Natural killer cell (primary cell): Measurements from ENCODE around the gene KIDINS220. TPM values are rescaled to one million over a fixed set of nuclear protein-coding genes. Genes with fewer than 3 reads are reported as not detected.

ENCODE experiments used
- ATAC-seq, 3 donors: fragments of 150-1000 bp in 2 of 3; fragments of 200-7000 bp in 1 of 3; cut with Tn5 transposase; 1 replicate in 1 of 3; 2 replicates in 2 of 3; pipeline ENCODE4 v1.10.0; 2021; ENCODE audit warnings: mild to moderate bottlenecking in 2 of 3, moderate library complexity in 2 of 3
- DNase-seq, 2 donors: peaks; one replicate each; pipeline versions ENCODE4 v3.0.0 to v3.0.0-alpha.2; 2013 to 2021; ENCODE audit warnings: mixed read lengths in 1 of 2
- H3K27ac ChIP-seq: one replicate; pipeline ENCODE4 v1.5.1; 2013; ENCODE audit warnings: mild to moderate bottlenecking, low read length
- H3K27me3 ChIP-seq: one replicate; pipeline ENCODE4 v1.6.1; 2013; ENCODE audit warnings: low read length; ENCODE audit not compliant: control insufficient read depth, insufficient read depth
- H3K36me3 ChIP-seq: one replicate; pipeline ENCODE4 v1.6.1; 2013; ENCODE audit warnings: low read length; ENCODE audit not compliant: control insufficient read depth, insufficient read depth
- H3K4me1 ChIP-seq: one replicate; pipeline ENCODE4 v1.6.1; 2013; ENCODE audit warnings: low read length; ENCODE audit not compliant: control insufficient read depth, insufficient read depth
- H3K4me3 ChIP-seq: one replicate; pipeline ENCODE4 v1.5.1; 2013; ENCODE audit warnings: low read length
- H3K9me3 ChIP-seq: one replicate; pipeline ENCODE4 v1.6.1; 2013; ENCODE audit warnings: low read length; ENCODE audit not compliant: control insufficient read depth, insufficient read depth
- H3K27ac Mint-ChIP-seq, 2 donors: one replicate each; pipeline ENCODE4 v1.8.0; 2022; ENCODE audit warnings: mild to moderate bottlenecking in 2 of 2, mixed read lengths in 2 of 2, moderate library complexity in 1 of 2
- H3K27me3 Mint-ChIP-seq, 2 donors: one replicate each; pipeline ENCODE4 v1.8.0; 2022; ENCODE audit warnings: low read depth in 2 of 2, mixed read lengths in 2 of 2
- H3K36me3 Mint-ChIP-seq: one replicate; pipeline ENCODE4 v1.8.0; 2022; ENCODE audit warnings: mixed read lengths
- H3K4me1 Mint-ChIP-seq, 2 donors: one replicate each; pipeline ENCODE4 v1.8.0; 2022; ENCODE audit warnings: mixed read lengths in 2 of 2
- H3K4me3 Mint-ChIP-seq: one replicate; pipeline ENCODE4 v1.8.0; 2022; ENCODE audit warnings: mild to moderate bottlenecking, moderate library complexity, mixed read lengths
- H3K9me3 Mint-ChIP-seq, 2 donors: one replicate each; pipeline ENCODE4 v1.8.0; 2022; ENCODE audit warnings: mixed read lengths in 2 of 2
- CTCF ChIP-seq: fragments of 200-600 bp; IDR thresholded peaks from one replicate; pipeline ENCODE4 v1.8.0; 2022; ENCODE audit warnings: antibody characterized with exemption
- WGBS: methylation state at CpG from one replicate; pipeline ENCODE4 v1.1.7; 2013; ENCODE audit warnings: missing lambda C conversion rate; ENCODE audit not compliant: insufficient coverage; 5-methylcytosine and 5-hydroxymethylcytosine counted together
- intact Hi-C: fragments of 100-400 bp; cut with micrococcal nuclease; formaldehyde crosslinking; loops from one replicate; pipeline ENCODE4 v1.14.2; 2022
- total RNA-seq, 4 donors: library from RNA; stranded (reverse); fragments of 120-200 nt in 1 of 4; gene quantifications; one replicate each; pipeline versions ENCODE4 v1.2.3 to v1.2.4, GENCODE V29; 2013 to 2022

The KIDINS220 gene
- total RNA-seq, 3 donors from 2014 or later (not counting 1 experiment from before 2014, with no cell fraction given): 54.1 to 84.2 (median 71.5) TPM

- Histone ChIP-seq H3K27ac (no peak overlapping the region), H3K4me1 (no peaks in the 10 kb centered on the region), H3K27me3 (no peaks in the 10 kb centered on the region), H3K36me3 (no peaks in the 10 kb centered on the region), H3K4me3 (no peak overlapping the region), H3K9me3 (no peaks in the 10 kb centered on the region)
- no peaks in the 10 kb centered on the region for H3K36me3 Mint-ChIP-seq
- H3K27me3 Mint-ChIP-seq: peaks cover 5 to 10% of the 10 kb centered on the region in 2 donors
- DNase-seq (no peak), ATAC-seq (no peak)
- no peak overlapping the region for H3K27ac Mint-ChIP-seq
- H3K9me3 Mint-ChIP-seq: no peaks in the 10 kb centered on the region
- no peak overlapping the region for H3K4me3 Mint-ChIP-seq
- intact Hi-C loops: no loop called here
- TF ChIP-seq CTCF: no peak
- H3K4me1 Mint-ChIP-seq: no peaks in the 10 kb centered on the region
- WGBS: 94% methylated on average over 4 of the region's 5 CpGs
These were observed 122.4 kb downstream of the KIDINS220 start for GRCh38 chr2:8714971-8715370.

- Histone ChIP-seq H3K9me3 (no peaks in the 10 kb centered on the region), H3K27ac (no peak overlapping the region), H3K4me1 (no peaks in the 10 kb centered on the region), H3K4me3 (no peak overlapping the region), H3K27me3 (no peaks in the 10 kb centered on the region), H3K36me3 (no peaks in the 10 kb centered on the region)
- Mint-ChIP-seq H3K4me3 (no peak overlapping the region), H3K27ac (no peak overlapping the region), H3K27me3 (peaks cover 5 to 10% of the 10 kb centered on the region in 2 donors), H3K36me3 (no peaks in the 10 kb centered on the region), H3K9me3 (no peaks in the 10 kb centered on the region), H3K4me1 (no peaks in the 10 kb centered on the region)
- no peak for TF ChIP-seq CTCF
- 87% methylated on average over 7 of the region's 7 CpGs for WGBS
- ATAC-seq: no peak
- intact Hi-C loops: no loop called here
- no peak for DNase-seq
These were observed 123.1 kb downstream of the KIDINS220 start for GRCh38 chr2:8714283-8714682.

GRCh38 chr2:8710951-8711350 lies 126.5 kb downstream of the KIDINS220 start:
- Mint-ChIP-seq H3K4me1 (no peaks in the 10 kb centered on the region), H3K9me3 (no peaks in the 10 kb centered on the region), H3K36me3 (no peaks in the 10 kb centered on the region), H3K4me3 (no peak overlapping the region), H3K27me3 (peaks cover 3 to 5% of the 10 kb centered on the region in 2 donors), H3K27ac (no peak overlapping the region)
- H3K27ac ChIP-seq: no peak overlapping the region
- no peaks in the 10 kb centered on the region for H3K27me3 ChIP-seq
- no peak overlapping the region for H3K4me3 ChIP-seq
- TF ChIP-seq CTCF: no peak
- DNase-seq: no peak
- H3K36me3 ChIP-seq: no peaks in the 10 kb centered on the region
- H3K9me3 ChIP-seq: no peaks in the 10 kb centered on the region
- no peak for ATAC-seq
- WGBS: 88% methylated on average over 3 of the region's 3 CpGs
- intact Hi-C loops: no loop called here
- no peaks in the 10 kb centered on the region for H3K4me1 ChIP-seq

- no peaks in the 10 kb centered on the region for H3K4me1 ChIP-seq
- H3K27ac ChIP-seq: no peak overlapping the region
- Mint-ChIP-seq H3K4me3 (no peak overlapping the region), H3K27ac (no peak overlapping the region), H3K4me1 (no peaks in the 10 kb centered on the region), H3K9me3 (no peaks in the 10 kb centered on the region), H3K36me3 (no peaks in the 10 kb centered on the region), H3K27me3 (no peaks in the 10 kb centered on the region)
- no peak for DNase-seq
- no peak for TF ChIP-seq CTCF
- no peak overlapping the region for H3K4me3 ChIP-seq
- no peaks in the 10 kb centered on the region for H3K36me3 ChIP-seq
- intact Hi-C loops: no loop called here
- no peak for ATAC-seq
- 88% methylated on average over 14 of the region's 14 CpGs for WGBS
- H3K9me3 ChIP-seq: no peaks in the 10 kb centered on the region
- no peaks in the 10 kb centered on the region for H3K27me3 ChIP-seq
These were observed 127.8 kb downstream of the KIDINS220 start for GRCh38 chr2:8709611-8710010.
